G401.6 (cell line): ENCODE data around the gene MEG3.

Experiments
- FAIRE-seq: peaks from 2 replicates; lab custom pipeline; 2012; peaks lifted over from hg19 to GRCh38; lab: Jason Lieb, UNC

The MEG3 gene

DNA sequence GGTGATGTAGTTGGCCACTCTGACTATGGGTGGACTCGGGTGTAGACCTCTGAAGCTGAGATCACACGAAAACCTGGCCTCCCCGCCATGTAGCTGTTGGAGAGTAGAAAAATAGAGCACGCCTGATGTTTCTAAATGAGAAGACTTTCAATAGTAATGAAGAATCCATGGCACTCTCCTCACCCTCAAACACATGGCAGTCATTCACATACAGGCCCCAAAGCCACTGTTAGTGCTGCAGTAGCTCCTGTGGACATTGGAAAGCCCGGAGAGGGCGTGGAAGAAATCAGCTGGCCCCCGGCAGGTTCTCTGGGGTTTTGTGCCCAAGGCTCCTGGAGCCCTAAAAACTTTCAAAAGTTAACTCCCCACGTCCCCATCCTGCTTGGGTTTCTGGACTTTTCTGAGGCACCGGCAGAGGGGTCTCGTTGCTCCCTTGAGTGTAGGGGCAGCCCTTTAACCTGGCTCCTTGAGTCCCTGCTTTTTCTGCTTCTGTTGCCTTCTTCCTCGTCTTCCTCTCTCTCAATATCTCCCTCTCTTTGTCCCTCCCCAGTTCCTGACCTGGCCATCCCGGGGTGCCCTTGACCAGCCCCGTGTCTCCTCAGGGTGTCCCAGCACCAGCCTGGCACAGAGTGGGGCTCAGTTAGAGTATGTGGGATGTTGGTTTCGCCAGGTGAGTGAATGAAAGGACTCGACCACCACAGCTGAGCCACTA lies 8.3 kb downstream of the MEG3 start:
- FAIRE-seq: no peak

DNA sequence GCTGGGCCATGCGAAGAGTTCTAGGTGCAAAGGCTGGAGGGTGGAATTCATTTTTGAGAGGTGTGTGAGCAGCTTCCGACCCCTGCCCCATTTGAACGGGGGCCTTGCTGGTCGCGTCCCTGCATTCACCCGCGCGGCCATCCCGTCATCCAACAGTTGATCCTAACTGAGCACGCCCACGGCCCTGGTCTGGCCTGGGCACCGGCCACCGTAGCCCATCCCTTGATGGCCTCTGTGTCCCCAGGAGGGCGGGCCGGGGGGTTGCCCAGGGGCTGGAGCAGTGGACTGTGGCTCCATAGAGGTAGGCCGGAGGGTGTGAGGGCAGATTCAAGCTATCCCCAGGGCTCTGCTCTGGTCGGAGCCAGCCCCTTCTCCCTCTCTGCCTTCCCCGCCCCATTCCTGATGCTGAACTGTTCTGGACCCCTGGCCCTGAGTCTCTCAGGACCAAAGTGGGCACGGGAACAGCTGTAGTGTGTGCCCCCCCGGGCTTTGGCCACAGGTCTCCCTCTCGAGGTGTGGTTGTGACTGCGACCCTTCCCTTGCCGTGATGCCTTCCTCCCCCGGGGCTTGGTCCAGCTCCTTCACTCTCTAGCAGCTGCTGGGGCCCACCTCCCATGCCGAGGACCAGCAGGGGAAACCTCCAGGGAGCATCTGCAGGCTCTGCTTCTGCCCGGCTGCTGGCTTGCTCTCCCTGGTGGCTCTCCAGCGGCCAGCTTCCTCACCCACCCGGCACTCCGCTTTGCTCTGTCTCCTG lies 9.1 kb downstream of the MEG3 start:
- FAIRE-seq: no peak

DNA sequence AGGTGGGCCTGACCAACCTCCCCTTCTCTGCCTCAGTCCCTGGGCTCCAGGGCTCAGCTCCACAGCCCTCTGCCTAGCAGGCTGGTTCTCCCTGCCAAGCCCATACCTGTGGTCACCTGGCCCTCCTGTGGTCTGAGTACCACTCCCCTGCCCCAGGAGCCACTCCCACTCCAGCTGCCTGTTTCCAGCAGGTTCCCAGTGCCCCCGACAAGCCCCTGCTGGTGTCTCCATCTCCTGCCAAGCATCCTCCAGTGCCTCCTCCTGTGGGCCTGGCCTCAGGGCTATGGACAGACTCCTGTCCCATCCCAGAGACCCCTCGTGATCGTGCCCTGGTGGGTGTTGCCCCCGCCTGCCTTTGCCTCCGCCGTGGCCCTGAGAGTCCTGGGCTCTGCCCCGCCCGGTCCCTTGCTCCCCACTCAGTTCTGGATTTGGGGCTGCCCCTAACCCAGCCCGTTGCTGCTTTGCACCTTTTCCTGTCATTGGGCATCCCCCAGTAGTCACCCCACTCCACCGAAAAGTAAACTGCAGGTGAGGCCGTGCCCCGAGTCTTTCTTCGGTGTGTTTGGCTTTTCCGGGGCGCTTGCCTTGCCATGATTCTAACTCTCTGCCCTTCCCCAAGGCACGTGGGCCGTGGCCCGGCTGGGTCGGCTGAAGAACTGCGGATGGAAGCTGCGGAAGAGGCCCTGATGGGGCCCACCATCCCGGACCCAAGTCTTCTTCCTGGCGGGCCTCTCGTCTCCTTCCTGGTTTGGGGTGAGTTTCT lies 9.8 kb downstream of the MEG3 start:
- FAIRE-seq: no peak

DNA sequence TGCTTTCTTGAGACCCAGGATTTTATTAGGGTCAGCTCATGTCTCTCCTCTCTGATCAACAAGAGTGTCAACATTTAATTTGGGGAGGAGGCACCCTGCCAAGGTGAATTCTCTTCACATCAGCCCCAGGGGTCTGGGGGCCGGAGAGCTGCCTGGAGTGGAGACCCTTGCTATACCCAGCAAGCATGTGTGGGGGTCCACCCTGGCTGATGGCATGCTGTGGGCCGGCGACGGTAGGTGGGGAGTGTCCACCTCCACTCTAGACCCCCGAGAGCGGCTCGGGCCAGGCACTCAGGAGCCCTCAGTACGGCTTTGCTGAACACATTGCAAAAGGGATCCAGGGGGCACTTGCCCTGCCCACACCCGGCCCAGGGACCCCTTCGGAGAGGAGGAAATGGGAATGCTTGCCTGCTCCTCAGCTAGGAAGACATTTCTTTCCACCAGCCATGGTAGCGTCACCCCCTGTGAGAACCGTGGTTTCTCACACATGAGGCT lies 10.4 kb downstream of the MEG3 start:
- no peak for FAIRE-seq

DNA sequence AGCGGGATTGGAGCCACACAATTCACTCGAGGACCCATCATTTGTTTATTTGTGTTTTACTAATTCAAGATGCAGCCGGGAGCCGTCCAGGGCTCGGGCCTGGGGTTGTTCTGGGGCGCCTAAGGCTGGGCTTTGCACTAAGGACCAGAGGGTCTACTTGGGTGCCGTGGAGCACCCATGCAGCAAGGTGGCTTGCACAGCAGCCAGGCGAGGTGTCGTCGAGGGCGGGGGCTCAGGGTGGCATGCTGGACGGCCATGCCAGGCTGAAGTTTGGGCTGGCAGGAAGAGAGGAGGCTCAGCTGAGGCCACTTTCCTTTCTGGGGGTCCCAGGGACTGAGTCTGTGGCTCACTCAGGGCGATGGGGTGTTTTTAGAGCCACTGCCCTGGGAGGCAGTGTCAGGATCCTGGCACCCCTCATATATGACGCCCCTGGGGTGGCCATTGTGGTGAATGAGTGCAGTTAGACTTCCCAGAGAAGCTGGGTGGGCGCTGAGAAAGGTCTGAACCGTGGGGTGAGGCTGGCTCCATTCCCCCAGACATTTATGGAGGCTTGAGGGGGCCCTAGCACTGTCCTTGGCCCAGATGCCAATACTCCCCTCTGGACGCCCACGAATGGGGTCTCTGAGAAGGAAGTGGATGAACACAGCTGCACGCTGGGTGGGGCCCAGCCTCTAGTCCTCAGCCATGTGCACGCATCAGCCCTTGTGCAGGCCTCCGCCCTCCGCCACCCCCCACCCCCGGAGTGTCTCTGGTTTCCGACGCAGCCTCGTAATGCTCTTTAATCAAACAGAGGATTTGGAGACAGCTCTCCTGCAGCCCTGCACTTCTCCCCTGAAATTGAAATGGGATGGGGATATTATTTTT lies 11.3 kb downstream of the MEG3 start:
- no peak for FAIRE-seq

DNA sequence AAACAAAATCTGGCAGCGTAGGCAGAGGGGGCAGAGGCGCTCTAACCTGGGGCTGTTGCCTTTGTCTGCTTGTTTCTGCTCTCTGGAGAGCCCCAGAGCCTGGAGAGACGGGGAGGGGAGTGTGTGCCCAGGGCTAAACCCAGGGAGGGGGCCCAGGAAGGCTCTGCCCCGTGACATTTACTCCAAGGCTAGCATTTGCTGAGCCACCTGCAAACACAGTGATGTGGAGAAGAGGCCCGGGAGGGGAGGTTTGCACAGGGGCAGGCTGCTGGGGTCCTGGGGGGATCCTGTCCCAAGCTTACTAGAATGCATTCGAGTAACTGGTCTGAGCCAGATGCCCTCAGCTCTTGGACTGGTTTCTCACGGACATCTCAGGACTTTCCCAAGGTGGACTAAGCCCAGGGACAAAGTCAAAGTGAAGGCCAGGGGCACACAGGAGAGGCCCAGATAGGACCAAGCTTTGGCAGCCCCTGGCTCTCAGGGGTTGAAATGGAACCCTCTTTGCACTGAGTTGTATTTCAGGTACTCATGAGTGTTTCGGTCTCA lies 12.0 kb downstream of the MEG3 start:
- no peak for FAIRE-seq

DNA sequence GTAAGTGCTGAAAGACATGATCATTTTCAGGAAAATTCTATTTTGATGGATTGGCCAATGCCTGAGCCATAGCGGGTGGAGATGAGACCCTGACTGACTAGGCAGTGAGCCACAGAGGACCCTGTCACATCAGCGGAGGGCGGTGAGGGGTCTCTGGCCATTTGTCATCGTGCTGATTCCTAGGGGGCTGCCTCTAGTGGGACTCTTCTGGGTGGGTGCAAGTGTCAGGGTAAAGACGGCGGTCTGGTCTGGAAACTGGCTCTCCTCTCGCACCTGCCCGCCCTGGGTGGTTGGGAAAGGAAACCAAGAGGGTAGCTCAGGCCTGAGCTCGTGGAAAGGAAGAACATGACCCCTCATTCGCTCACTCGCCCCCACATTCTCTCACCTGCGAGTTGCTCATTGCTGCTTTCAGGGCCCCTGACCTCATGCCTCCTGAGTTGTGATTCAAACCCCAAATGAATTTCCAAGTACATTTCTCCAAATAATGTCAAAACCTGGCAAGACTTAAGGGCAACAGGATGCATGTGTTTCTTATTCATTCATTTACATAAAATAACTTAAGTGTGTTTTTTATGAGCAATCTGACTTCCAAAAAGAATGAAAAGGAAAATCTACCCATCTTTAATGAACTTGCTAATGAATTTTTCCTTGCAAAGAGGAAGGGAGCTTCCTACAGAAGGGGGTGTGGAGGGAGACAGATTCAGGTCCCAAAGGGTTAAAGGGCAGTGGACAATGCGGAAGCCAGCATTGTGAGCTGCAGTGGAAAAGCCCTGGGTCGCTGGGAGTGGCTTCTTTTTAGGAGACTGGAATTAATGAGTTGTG lies 12.8 kb downstream of the MEG3 start:
- FAIRE-seq: no peak

DNA sequence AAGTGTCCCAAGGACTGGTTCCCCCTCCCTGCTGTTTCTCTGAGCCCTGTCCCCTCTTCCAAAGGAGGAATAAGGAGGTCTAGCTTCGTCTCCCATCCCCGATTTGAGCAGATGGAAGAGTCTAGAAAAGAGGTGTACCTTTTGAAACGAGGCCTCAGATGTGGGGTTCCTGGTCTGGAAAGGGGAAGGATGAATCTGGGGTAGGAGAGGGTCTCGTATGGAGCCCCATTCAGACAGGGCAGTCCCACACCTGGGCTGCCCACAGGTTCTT lies 13.3 kb downstream of the MEG3 start:
- no peak for FAIRE-seq

DNA sequence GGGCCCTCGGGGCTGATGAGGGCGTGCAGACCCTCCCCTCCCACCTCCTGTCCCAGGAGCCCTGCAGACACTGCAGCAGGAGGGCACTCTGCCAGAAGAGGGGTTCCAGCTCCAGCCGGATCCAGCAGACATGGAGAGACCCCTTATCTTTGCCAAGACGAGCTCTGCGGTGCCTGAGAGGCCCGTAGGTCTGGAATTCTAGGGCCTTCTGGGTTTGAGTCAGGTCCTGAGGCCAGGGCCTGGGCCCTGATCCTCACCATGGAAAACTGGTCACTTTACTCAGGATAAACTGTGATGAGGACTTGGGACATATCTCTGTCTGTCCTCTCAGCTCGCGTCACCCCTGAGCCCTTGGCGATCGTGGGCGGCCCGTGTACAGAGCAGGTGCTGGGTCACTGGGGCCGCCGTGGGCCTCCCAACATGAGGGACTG lies 13.8 kb downstream of the MEG3 start:
- FAIRE-seq: no peak

DNA sequence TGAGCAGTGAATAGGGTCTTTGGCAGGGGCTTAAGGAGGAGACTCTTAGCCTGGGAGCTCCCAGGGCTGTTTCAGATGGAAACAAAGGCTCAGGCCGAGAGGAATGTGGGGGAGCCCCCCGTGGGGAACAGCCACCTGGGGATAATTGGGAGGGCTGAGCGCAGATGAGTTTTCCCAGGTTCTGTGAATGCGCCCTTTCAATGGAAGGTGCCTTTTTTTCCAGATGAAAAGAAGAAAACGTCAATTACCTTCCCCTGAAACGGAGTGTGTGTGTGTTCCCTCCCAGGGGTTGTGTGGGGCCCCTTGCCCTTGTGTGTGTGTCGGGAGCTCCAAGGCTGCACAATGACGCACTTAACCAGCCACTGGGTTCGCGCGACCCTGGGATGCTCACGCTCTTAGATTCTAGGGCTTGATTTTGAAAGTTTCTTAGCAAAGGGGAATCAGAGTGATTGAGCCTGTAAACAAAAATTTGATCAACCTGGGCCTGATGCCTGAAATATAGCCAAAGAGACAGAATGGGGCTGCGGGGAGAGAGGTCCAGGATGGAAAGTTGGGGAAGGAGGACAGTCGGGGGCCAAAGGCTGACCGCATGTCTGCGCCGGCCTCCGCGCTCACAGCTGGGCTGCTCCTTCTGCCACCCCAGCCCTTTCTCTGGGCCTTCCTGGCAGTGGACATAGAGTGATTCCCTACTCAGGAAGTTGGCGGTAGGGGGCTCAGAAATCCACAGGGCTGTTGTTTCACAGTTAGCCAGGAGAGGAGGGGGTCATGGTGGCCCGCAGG lies 14.6 kb downstream of the MEG3 start:
- no peak for FAIRE-seq

DNA sequence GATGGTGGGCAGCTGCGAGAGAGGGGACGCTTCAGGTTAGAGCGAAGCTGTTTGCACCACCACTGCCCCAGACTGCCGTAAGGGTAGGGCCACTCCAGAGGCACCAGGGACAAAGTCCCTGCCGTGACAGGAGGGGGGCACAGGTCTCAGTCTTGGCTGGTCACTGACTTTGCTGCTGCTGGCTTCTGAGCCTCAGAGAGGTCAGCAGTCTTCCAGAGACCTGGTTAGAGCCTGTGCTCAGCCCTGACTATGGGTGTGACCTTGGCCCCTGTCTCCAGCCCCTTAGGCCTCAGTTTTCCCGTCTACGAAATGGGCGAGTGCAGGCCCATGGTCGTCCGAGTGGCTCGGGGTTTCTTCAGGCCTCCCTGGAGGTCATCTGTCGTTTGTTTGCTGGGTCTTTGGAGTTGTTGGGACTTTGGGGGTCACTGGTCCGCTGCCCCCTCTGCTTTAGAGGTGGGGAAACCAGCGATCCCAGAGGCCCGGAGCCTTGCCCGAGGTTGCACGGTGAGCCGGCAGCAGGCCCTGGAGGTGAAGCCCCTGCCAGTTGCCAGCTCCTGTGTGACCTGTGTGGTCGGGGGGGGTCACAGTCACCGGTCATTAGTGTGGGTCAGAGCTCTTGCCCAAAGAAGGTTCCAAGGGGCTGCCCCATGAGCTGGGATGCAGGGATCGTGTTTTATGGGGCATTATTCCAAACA lies 15.3 kb downstream of the MEG3 start:
- no peak for FAIRE-seq

DNA sequence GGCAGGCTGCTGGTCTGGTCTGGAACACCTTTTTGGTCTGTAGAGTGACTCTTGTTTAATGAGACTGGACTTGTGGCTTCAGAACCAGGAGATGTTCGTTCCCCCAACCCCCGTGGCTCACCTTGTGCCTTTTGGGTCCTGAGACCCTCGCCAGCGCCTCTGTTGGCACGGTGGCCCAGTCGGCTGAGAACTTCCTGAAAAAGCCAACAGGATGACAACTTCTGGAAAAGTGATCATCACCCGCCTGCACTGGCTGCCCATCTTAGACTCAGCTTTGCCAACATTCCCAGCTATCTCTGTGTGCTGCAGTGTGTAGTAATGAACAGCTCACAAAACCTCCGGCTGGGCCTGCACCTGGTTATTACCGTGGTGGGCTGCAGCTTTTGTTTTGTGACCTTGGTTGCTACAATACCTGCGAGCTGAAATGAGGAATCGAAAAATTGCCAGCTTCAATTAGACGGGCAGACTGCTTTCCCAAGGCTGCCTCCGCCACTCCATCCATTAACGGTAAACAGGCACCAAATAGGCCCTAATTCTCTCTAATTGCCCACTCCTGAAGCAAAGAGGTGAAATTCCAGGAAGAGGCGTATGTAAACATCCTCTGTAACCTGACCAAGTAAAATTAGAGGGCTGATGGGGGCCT lies 16.0 kb downstream of the MEG3 start:
- FAIRE-seq: no peak

DNA sequence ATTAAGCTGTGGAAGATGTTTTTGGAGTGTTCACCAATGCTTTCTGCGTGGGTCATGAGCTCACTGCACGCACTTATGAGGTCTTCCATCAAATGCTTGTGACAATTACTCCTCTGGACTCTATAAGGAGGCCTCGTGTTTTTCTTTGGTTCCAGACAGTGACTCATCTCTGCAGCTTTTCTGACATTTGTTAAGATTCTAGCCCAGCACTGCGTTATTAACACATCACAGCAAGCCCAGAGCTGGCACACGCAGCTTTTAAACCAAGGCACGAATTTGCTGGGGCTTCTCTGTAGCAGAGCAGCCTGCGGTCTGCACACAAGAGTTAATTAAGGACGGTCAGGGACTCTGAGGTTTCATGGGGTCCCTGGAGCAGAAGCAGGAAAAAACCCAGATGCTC lies 16.9 kb downstream of the MEG3 start:
- FAIRE-seq: no peak

DNA sequence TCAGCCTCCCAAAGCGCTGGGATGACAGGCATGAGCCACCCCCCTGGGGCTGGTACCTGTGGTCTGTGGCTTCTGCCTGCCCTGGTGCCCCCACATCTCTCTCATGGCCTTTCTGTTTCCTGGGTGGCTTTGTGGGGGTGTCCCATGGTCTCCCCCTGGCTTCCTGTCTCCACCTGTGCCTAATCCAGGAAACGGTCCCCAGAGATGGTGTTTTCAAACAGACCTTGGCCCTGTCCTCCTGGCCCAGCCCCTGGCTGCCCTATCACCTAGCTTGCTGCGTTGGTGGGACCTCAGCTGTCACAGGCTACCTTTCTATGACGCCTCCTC lies 18.1 kb downstream of the MEG3 start:
- no peak for FAIRE-seq

DNA sequence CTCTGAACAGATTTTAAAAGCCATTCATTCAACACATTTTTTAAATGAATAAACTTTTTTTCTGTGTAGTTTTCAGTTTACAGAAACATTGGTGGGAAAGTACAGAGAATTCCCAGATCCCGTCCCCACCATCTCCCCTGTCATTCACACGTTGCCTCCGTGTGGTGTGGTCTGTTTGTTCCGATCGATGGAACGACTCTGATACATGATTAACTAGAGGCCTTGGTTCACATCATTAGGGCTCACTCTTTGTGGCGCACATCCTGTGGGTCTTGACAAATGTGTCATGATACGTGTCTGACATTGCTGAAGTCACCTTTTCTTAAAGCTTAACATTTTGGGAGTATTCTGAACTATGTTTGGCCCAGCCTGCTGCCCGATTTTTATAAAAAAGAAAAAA lies 18.5 kb downstream of the MEG3 start:
- no peak for FAIRE-seq

DNA sequence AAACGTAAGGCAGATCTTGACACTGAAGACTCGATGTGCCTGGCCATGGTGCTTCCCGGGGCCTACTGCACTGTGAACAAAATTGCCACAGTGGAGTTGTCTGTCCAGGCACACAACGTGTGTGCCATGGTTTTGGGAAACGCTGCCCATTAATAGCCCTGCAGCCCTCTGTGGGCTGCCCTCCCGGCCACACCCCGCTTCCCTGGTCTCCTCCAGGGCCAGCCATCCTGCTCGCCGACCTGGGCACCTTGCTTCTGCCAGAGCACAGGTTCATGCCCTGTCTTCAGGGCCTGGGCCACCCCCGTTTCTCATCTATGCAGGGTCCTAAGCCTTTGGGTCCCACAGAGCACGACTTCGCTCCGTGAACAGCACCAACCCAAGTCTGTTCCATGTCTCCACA lies 18.9 kb downstream of the MEG3 start:
- no peak for FAIRE-seq

DNA sequence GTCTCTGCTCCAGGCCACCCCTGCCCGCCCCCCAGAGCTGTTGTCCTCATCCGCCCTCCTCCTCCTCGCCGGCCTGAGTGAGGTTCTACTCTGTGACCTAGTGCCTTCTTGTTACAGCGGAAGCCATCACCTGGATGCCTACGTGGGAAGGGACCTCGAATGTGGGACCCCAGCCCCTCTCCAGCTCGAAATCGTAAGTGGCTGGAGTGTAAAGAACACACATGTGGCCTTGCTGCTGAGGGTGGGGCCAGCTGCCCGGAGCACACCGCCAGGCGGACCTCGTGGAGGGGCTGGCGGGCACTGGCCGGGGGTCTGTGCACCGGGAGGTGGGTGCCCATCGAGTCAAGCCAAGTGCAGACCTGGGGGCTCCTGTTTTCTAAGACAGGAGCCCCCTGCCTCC lies 19.4 kb downstream of the MEG3 start:
- no peak for FAIRE-seq

DNA sequence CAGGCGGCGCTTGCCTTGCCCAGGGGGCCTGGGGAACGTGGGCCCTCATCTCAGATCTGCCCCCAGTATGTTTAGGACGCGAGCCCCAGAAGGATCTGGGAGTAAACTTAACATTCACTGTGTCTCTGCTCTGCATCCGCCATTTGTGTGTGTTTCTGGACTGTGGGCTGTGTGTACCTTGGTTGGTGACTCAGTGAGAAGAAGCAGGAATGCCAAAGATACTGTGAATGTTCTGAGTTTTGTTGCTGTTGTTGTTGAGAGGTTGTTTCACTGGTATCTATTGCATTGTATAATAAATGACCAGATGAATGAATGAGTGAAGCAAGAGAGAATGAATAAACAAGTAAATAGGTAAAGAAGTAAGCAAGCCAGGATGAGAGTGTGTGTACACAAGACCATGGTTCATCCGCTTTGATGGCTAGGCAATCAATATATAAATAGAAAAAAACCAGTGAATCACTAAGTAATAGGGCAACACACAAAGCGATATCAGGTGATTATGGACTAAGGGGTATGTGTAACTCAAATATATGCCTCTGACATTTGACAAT lies 20.5 kb downstream of the MEG3 start:
- no peak for FAIRE-seq

DNA sequence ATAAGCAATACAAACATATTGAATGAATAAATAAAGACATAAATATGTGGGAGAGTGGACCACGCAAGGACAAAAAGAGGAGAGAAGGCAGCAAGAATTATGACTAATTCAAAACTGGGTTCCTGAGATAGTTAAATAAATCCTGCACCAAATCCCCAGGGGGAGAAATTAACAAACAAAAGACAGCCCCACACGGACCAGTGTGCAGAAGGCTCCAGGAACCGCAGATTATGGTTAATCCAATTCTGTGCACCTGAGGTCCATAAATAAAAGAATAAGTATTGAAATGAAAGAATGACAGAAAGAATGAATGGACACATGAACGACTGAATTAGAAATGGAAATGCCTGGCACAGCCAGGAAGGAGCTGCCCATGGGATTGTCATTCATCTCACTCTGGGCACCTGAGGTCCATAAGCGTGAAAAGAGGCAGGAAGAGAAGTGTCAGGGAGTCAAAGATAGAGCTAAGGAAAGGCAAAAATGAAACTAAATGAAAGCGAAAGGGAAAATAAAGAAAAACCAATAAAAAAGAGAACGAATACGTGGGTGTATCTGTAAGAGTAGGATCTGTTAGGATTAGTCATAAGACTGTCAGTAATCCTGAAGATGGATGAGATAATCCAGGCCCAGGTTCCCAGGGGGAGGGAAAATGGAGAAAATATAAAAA lies 23.3 kb downstream of the MEG3 start:
- FAIRE-seq: no peak
